ENCODE results near the gene CCDC33.

CCDC33 gene

DNA sequence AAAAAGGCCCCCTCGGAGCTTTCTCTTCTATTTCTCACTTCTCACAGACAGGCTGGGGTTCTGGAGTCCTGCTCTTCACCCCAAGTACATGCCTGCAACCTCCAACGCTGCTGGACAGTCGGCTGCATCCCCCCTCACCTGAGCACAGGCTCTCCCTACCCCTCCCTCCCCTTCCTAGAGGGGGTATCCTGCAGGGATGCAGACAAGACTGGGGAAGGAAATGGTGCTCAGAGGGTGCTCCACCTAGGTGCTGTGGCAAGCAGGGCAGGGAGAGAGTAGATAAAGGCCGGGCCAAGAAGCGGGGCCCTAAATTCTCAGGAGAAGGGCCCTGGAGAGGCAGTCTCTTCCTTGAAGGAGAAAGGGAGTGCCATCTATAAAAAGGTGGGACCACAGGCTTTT is 26.6 kb upstream of the CCDC33 start:
- DNase-seq, result no peak

GRCh38 chr15:74209997-74210671 is 26.0 kb upstream of the CCDC33 start:
- DNase-seq, result no peak

GRCh38 chr15:74210729-74211128 is 25.4 kb upstream of the CCDC33 start:
- DNase-seq, result no peak

DNA sequence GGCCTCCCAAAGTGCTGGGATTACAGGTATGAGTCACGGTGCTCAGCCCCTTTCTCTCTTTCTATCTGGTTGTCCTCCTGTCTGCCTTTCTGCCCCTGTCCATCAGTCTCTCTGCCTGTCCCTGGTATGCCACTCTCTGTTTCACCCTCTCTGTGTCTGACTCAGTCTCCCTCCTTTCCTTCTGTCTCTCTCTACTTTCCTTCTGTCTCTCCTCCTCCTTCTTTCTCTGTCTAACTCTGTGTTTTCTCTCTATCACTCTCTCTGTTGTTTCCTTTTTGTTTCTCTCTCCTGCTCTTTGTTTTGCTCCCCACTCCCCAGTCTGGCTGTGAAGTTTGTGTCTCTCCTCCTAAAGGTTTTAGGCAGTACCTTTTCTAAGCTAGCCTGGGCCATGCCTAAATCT is 24.5 kb upstream of the CCDC33 start:
- no peak for DNase-seq

DNA sequence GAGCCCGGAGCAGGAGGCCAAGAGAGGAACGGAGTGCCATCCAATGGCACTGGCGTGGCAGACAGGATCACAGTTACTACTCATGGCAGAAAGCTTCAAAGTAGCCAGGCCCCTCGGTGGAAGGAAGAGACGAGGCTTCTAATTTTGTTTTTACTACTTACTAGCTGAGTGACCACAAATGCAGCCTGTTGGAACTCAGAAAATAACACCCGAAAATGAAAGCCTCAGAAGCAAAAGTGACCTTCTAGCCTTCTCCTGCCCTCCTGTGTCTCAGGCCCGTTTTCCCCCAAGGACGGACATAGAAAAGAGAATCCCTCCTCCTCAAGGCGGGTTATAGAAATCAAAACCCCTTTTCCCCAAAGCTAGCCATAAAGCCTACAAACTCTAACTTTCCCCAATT is 23.6 kb upstream of the CCDC33 start:
- no peak for DNase-seq

DNA sequence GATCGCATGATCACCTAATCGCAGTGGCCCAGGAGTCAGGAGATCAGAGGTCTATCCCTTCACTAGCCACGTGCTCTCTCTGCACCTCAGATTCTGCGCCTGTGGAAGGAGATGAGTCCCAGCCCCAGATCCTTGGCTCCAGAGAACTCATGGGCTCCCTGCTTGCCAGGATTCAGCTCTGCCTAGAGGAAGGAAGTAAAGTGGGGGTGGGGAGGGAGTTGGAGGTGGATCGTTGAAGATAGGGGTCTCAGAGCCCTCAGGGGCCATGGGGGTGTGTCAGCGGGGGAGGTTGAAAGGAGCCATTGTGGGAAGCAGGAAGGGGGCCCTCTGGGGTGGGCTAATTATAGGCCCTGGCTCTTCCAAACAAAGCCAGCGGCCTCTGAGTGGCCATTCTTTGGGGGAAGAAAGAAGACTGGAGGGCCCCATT is 22.3 kb upstream of the CCDC33 start:
- no peak for DNase-seq

DNA sequence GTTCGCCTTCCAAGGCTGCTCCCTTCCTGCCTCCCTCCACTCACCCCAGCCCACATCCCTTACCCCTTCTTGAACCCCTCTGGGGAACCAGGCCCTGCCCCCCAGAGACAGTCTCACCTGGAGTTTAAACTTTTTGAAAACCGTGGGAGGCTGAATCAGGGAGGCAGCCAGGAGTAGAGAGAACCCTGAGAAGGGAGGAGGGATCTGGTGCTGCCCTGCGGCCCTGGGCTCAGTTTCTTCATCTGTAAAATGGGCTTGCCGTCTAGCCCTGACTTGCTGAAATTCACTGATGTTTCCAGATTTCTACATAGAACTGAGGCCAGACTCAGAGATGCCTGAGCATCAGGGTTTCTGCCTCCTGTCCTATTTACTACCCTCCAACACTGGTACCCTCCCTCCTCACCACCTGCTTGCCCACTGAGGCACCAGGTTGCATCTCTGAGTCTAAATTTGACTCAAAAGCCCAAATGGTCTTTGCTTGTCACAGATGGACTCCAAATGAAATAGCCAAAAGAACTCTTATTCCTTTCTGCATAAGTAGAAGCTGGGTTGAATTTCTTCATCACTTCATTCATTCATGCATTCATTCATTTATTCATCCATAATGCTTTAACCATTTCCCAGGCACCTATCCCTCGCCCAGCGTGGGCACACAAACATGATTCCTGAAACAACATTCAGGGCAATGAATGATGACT is 21.7 kb upstream of the CCDC33 start:
- no peak for DNase-seq

DNA sequence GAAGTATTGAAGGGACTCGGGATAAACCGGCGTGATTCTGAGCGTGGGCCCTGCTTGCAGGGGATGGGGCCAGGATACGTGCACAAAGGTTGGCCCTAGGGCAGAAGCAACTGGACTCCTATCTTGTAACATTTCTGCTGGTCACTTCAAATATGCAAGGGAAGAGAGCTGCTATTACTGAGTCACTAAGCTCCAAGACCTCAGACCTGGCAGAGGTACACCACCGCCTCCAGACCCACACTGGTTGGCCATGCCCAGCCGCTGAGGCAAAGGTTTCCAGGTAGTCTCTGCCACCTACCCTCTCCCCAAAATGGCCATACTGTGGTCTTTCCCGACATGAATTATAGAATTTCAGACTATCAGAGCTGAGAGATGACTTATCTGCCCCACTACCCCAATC is 20.2 kb upstream of the CCDC33 start:
- DNase-seq, result no peak

DNA sequence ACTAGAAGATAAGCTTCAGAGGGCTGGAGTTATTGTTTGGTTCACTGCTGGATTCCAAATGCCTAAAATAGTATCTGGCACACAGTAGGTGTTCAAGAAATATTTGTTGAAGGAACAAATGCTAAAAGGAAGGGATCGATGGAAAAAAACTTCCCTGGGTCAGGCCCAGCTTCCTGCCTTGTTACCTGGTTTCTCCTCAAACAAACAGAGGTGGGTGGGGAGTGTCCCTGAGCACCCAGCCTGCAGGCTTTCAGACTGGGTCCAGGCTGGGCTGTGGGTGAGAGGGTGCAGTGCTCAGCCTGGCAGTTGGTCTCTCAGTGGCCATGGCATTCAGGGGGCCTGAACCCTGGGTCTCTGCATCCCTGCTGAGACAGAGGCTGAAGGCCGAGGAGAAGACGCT is 19.2 kb upstream of the CCDC33 start:
- DNase-seq, result no peak

DNA sequence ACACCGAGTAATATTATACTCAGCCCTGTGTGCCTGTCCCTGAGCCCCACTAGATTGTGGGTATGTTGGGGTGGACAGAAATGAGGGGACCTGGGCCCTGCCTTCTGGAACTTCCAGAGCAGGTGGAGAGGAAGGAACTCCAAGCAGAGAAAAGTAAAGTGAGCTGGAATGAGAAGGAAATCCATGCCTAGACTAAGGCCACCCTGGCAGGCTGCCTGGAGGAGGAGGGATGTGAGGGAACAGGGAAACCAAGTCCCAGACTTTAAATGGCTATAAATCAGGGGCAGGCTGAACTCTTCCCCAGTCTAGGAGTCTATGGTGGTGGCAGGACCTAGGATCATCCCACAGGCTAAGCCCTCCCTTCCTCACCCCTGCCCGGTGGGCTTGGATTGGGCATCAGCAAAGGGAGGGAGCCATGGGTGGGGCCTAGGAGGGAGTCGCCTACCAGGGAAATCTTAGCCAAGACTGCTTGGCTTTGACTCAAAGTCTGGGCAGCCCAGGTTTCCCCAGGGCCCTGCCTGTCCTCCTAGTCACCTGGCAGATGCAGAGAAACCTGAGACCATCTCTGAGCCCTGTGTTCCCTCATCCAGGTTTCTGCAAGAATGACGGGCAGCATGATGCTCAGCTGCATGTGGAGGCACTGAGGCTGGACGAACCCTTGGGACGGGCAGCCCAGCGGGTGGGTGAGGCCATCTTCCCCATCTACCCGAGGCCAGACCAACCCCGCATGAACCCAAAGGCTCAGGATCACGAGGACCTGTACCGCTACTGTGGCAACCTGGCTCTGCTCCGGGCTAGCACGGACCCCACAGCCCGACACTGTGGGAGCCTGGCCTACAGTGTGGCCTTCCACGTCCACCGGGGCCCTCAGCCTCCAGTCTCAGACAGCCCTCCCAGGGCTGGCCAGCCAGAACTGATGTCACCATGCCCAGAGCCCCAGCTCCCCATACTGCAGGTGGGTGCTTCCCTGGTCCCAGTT is 17.9 kb upstream of the CCDC33 start:
- no peak for DNase-seq

DNA sequence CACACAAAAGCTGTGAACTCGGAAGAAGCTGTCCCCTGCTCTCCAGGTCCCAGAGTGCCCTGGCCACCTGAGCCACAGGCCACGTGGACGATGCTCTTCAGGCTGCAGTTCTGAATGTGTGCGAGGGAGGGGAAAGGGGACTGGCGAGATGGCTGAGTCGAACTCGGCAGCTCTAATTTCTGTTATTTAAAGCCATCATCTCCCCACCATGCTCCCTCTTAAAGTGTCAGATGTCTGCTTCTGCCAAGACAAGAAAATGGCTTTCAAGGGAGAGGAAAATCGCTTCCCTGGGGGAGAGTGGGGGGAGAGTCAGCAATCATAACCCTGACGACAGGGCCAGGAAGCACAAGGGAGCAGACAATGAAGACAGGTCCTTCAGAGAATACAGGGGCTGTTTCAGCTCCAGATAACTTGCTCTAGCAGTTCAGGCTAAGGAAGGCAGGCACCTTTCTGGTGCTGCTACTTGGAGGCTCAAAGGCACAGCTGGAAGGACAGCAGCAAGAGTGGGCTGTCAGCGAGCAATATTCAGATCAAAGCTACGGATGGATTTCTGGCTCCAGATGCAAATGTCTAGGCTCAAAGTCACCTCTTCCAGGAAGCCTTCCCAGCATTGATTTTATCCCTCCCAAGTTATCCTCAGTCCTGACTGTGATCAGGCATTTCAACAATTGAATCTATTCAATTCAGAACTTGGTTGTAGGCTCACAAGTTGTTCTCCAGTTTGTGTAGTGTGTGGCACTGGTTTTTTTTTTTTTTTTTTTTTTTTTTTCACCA is 15.5 kb upstream of the CCDC33 start:
- no peak for DNase-seq

DNA sequence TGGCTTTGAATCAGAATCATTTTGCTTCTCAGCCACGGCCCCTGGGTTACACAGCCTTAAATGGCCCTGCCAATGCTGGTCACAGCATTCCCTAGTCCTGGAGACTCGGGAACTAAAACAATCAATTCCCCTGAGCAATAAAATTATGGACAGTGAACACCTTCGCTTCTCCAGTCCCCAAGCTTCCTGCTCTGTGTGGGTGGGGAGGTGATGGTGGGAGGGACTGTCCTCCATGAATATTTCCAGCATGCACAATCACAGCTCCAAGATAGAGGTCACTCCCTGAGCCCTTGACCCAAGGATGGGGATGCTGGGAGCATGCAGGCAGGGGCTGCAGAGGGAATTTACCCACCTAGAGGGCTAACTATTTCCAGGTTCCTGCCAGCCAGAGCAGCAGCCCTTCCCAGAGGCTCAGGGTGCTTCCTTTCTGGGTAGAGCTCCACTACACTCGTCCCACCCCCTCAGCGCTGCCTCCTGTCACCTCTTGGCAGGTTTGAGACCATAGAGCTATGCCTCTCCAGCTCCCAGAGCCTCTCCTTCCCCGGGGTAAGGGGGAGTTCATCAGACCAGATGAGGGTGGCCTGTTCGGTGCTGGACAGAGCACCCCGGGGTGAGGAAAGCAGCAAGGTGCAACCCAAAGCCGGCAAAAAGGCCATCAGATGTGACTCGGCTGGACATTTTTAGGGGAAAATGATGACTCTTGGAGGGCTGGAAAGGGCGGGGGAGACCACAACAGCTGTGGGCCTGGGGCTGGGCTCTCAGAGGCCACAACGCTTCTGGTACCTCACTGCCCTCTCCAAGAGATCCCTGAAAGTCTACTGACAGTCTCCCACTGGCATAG is 14.5 kb upstream of the CCDC33 start:
- no peak for DNase-seq

GRCh38 chr15:74222240-74223119 is 13.6 kb upstream of the CCDC33 start:
- no peak for DNase-seq

DNA sequence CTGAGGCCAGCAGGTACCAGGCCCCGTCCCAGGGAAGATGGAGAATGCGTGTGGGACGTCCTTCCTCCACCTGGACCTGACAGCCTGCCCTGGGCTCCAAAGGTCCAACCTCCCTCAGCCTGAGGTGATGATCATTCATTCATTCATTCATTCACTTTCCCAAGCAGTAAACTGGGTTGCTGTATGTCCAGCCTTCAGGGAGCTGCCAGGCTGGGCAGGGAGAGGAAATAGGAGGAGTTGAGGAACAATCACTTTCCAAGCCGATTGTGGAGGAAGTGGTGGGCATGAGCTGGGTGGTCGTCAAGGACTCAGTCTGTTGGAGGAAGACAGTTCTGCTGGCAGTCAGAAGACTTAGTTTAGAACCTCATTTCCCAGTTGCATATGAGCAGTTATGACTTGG is 10.2 kb upstream of the CCDC33 start:
- no peak for DNase-seq

GRCh38 chr15:74226761-74227540 is 9.2 kb upstream of the CCDC33 start:
- peak; percentile 48 for DNase-seq

GRCh38 chr15:74227968-74228722 is 8.0 kb upstream of the CCDC33 start:
- DNase-seq, result peak; percentile 12

DNA sequence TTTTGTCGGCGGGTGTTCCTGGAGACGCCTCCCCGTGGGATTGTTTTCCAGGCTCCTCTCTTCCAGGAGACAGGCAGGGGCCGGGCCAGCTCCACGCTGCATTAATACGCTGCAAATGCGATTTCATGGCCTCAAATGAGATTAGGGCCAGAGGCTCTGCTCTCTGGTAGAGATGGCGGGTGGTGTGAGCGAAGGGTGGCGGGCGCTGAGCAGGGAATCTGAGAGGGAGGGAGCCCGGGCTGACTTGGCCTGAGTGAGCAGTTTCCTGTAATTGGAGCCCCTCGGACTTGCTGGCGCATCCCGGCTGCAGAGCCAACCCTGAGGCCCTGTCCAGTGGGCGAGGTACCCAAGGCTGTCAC is 7.4 kb upstream of the CCDC33 start:
- peak; percentile 79 for DNase-seq

- peak; percentile 72 for DNase-seq
These were observed 6.4 kb upstream of the CCDC33 start for GRCh38 chr15:74229686-74230085.

GRCh38 chr15:74231475-74231874 is 4.7 kb upstream of the CCDC33 start:
- DNase-seq, result no peak

Data from NCI-H524 treated with DMSO at 0.1 percent for 48 hours (cell line).